RWPE2 (cell line): Measurements from ENCODE around the gene CHD2.

Source experiments
- ATAC-seq: fragments of 200-7000 bp; cut with Tn5 transposase; 3 replicates; pipeline ENCODE4 v1.9.1; 2021; ENCODE audit warnings: low read depth
- DNase-seq: peaks from one replicate; pipeline ENCODE4 v3.0.0-alpha.2; 2020; ENCODE audit warnings: low spot score
- H3K27ac ChIP-seq: fragments of 450-650 bp; 2 replicates; pipeline ENCODE4 v1.5.1; 2017; ENCODE audit warnings: mild to moderate bottlenecking; ENCODE audit not compliant: poor library complexity, severe bottlenecking
- H3K27me3 ChIP-seq: fragments of 250-450 bp; sonication (Bioruptor Pico); 2 replicates; pipeline ENCODE4 v1.5.1; 2021; ENCODE audit warnings: mild to moderate bottlenecking, moderate library complexity; ENCODE audit not compliant: insufficient read depth, poor library complexity, severe bottlenecking
- H3K36me3 ChIP-seq: fragments of 250-450 bp; sonication (Bioruptor Pico); 2 replicates; pipeline ENCODE4 v1.5.1; 2020; ENCODE audit warnings: low read depth, mild to moderate bottlenecking, moderate library complexity
- H3K4me1 ChIP-seq: fragments of 250-450 bp; sonication (Bioruptor Pico); 2 replicates; pipeline ENCODE4 v1.5.1; 2021; ENCODE audit warnings: mild to moderate bottlenecking, moderate library complexity; ENCODE audit not compliant: insufficient read depth, poor library complexity, severe bottlenecking
- H3K4me3 ChIP-seq: fragments of 250-450 bp; sonication (Bioruptor Pico); 2 replicates; pipeline ENCODE4 v1.5.1; 2021; ENCODE audit warnings: mild to moderate bottlenecking, moderate library complexity; ENCODE audit not compliant: severe bottlenecking
- H3K9me3 ChIP-seq: fragments of 250-450 bp; sonication (Bioruptor Pico); 2 replicates; pipeline ENCODE4 v1.5.1; 2021; ENCODE audit warnings: mild to moderate bottlenecking, moderate library complexity; ENCODE audit not compliant: severe bottlenecking
- CTCF ChIP-seq: fragments of 450-650 bp; IDR thresholded peaks from one replicate; pipeline ENCODE4 v1.5.1; 2017; ENCODE audit warnings: mild to moderate bottlenecking, moderate library complexity; ENCODE audit not compliant: poor library complexity, severe bottlenecking

The CHD2 gene

GRCh38 chr15:92944946-92945521 lies 44.9 kb downstream of the CHD2 start:
- peaks cover 97% of the 10 kb centered on the region for H3K36me3 ChIP-seq
- H3K4me1 ChIP-seq: no peaks in the 10 kb centered on the region
- TF ChIP-seq CTCF: no peak

GRCh38 chr15:92947071-92947730 lies 47.1 kb downstream of the CHD2 start:
- Histone ChIP-seq H3K27ac (no peak overlapping the region), H3K4me1 (no peaks in the 10 kb centered on the region), H3K36me3 (peaks cover 100% of the 10 kb centered on the region), H3K9me3 (peaks cover 33% of the 10 kb centered on the region), H3K4me3 (no peak overlapping the region), H3K27me3 (no peaks in the 10 kb centered on the region)
- ATAC-seq (no peak; the same call in 2 of the 3 replicates), DNase-seq (no peak)
- no peak for TF ChIP-seq CTCF

More at GRCh38 chr15:92944946-92945521, 44.9 kb downstream of the CHD2 start:
- ATAC-seq (0 out of 3 replicates have a peak, but pooled peaks have one; percentile 24), DNase-seq (no peak)
- no peak overlapping the region for H3K4me3 ChIP-seq
- peaks cover 30% of the 10 kb centered on the region for H3K9me3 ChIP-seq
- no peaks in the 10 kb centered on the region for H3K27me3 ChIP-seq
- no peak overlapping the region for H3K27ac ChIP-seq

GRCh38 chr15:92949604-92950249 lies 49.6 kb downstream of the CHD2 start:
- Histone ChIP-seq H3K4me3 (no peak overlapping the region), H3K27ac (peak overlapping the region; percentile 18), H3K36me3 (peaks cover 100% of the 10 kb centered on the region)

GRCh38 chr15:92951800-92952457 lies 51.8 kb downstream of the CHD2 start:
- Histone ChIP-seq H3K27me3 (no peaks in the 10 kb centered on the region), H3K4me3 (no peak overlapping the region), H3K36me3 (peaks cover 100% of the 10 kb centered on the region), H3K4me1 (no peaks in the 10 kb centered on the region), H3K9me3 (peaks cover 27% of the 10 kb centered on the region), H3K27ac (no peak overlapping the region)
- no peak for DNase-seq
- TF ChIP-seq CTCF: no peak
- ATAC-seq: no peak

More at GRCh38 chr15:92949604-92950249, 49.6 kb downstream of the CHD2 start:
- no peaks in the 10 kb centered on the region for H3K27me3 ChIP-seq
- DNase-seq (no peak), ATAC-seq (peak; percentile 43)
- H3K4me1 ChIP-seq: no peaks in the 10 kb centered on the region
- TF ChIP-seq CTCF: no peak
- H3K9me3 ChIP-seq: peaks cover 33% of the 10 kb centered on the region
